ENCODE results near the gene FAM170A.

FAM170A gene, protein sequence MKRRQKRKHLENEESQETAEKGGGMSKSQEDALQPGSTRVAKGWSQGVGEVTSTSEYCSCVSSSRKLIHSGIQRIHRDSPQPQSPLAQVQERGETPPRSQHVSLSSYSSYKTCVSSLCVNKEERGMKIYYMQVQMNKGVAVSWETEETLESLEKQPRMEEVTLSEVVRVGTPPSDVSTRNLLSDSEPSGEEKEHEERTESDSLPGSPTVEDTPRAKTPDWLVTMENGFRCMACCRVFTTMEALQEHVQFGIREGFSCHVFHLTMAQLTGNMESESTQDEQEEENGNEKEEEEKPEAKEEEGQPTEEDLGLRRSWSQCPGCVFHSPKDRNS

DNA sequence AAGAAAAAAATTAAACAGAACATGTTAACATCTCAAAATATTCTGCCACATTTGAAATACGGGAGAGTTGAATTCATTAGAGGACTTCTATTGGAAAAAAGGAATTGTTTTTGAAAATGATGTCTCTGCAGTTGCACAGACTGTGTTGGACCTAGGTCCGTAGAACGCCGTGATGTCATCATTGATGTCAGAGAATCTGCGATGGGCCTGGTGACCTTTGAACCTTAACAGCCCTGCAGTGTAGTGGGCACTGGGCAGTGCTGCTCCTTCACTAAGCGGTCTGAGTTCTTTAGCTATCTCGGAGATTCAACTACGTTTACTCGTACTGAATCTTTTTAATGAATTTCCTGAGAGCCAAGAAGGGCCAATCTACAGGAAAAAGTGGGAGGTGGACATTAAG lies at the start of gene FAM170A:
FAM170A (plus strand) TSS at position 220 of the 400 bp plus-strand sequence. CDS start 211 bp downstream, outside the sequence.
- DNase-seq: no peak

DNA sequence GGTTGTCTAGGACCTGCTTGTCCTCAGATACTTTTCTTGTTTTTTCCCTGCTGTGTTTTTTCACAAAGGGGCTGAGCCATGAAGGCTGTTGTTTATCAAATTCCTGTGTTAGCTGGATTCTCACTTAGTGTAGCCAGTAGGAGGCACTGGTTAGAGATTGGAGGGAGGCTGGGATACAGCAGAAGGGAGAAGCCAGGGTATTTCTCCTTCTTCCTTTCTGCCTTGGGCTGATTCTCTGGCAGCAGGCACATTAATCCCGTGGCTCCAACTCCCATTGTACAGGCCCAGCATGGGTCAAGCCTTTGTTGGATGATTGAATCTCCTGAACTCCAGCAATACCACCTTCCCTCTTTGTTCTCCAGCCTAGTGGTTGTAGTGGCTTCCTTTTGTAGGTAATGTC lies 46.4 kb upstream of the FAM170A start:
- DNase-seq: no peak

DNA sequence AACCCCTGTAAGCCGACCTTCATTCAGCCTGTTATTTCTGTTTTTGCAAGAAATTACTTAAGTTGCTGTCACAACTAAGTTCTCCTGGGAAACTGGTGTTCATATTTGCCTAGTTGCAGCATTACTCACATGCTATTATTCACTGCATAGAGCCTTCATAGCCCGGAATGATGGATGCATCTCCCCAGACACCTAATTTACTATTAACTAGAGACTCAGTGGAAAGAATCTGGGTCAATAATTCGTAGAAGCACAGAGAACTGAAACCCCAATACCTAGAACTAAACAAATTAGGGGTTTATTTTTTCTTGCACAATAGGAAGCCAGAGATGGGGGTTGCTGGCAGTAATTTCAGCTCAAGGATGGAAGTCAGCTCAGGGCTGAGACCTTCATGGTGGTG lies 45.7 kb upstream of the FAM170A start:
- DNase-seq: no peak

DNA sequence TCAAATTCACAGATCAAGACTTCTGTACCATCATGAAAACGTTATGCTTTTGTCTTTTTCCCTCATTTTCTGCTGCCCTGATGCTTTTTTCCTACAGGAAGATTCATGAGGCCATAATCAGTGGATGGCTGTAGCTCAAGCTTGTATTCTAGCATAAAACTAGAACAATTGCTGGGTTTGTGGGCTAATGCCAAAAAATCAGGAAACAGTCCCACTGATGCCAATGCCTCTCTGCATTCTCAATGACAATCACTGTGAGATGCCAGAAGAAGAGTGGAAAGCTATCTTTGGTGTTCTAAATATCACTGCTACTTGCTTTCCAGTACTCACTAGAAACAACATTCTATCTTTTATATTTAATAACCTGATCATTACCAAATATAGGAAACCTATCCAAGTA lies 33.3 kb upstream of the FAM170A start:
- DNase-seq: no peak

DNA sequence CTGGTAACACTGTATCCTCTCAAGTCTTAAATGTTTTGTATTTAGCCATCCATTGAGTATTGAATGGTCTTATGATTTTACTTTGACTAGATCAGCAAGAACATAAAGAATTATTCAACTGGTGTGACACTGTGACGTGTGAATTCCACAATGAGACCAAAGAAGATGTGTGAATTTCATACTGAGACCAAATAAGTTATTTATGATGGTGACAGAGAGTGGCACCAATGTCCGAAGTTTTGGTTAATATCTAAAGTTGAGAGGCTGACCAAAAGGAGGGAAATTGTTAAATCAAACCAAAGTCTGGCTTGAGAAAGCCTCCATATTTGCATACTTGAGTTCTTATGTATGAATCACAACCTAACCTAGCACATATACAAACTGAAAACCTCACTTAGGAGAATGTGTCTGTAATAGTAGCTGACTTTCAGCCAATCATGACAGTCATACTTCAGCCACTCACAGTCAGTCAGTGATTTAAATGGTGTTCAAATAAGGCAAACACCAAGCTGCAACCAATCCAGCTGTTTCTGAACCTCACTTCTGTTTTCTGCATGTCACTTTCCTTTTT lies 31.5 kb upstream of the FAM170A start:
- DNase-seq: no peak

DNA sequence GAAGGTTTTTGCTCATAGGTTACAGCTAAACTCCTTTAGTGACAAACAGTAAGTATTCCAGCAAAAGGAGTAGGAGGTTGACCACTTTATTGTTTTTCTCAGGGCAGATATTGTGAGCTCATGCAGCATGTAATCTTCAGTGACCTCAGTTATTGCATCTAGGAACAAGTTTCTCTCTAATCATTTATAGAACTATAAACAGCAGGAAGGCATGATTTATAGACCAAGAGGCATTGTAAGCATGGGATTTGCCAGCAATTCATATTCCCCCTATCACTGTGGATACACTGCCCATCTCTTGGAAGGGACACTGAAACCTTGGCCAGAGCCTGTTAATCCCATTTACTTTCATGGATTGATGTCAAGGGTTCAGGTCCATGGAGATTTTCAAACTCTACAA lies 15.4 kb upstream of the FAM170A start:
- no peak for DNase-seq

DNA sequence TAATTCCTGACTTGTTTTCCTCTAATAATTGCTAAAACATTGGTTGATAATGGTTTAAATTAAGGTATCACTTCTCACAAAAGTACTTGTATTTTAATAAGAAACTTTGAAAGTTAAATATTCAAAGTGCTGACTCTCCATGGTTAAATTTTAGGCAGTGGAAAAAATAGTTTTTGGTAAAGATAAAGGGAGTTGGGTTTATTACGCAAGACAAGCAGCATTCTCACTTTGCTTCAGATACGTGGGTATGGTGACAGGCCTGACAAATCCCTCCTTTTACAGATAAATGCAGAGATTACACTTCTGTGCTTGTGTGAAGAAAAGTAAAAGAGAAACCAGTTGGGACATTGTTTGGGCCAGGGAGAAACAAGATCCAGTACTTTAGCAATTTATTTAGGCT lies 14.5 kb upstream of the FAM170A start:
- no peak for DNase-seq

DNA sequence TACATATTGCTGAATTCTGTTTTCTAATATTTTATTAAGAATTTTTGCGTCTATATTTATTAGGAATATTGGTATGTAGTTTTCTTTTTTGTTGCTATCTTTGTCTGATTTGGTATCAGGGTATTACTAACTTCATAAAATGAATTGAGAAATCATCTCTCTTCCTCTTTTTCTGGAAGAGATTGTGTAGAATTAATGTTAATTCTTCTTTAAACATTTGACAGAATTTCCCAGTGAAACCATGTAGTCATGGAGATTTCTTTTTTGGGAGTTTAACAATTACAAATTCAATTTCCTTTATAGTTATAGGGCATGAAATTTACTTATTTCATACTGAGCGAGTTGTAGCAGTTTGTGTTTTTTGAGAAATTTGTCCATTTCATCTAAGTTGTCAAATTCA lies 3.3 kb upstream of the FAM170A start:
- no peak for DNase-seq

DNA sequence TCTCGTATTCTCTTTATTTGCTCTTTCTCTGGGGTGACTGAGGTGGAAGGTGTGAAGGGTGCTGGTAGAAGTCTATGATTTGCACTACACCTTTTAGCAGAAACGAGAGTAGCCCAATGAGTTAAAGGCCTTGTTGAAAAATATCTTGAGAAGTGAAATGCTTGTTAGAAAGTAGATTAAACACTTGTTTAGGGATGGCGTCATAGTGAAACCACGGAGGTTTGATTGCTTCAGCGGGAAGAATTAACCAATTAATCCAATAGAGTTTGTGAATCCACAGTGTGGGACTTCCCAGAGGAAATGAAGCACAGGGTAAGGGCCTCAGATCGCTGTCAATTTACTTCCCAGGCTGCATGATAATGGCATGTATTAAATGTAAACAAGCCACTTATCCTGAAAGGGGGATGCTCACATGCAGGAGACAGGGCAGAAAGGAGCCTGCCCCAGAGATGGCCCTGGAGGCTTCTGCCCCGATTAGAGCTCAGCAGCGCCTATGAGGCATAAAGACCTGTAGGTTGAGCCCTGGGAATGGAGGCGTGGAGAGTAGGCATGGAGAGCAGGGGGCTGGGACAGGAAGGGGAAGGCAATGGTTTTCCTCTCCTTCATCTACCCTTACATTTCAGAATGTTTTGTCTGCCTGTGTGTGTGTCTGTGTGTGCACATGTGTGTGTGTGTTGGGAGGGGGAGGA lies 1.5 kb downstream of the FAM170A start:
- DNase-seq: no peak

DNA sequence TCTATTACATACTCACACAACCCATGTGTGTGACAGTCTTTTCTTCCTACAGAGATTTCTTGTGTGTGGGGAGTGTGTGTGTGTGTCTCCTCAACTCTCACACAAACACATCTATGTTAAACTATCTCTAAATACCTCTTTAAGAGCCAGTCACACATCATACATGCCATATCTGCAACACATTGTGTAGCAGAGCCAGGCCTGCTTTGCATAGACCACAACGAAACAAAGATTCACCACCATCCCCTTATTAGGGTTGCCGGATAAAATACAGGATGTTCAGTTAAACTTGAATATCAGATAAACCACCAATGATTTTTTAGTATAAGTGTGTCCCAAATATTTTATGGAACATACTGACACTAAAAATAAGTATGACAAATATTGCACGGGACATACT lies 2.3 kb downstream of the FAM170A start:
- no peak for DNase-seq

DNA sequence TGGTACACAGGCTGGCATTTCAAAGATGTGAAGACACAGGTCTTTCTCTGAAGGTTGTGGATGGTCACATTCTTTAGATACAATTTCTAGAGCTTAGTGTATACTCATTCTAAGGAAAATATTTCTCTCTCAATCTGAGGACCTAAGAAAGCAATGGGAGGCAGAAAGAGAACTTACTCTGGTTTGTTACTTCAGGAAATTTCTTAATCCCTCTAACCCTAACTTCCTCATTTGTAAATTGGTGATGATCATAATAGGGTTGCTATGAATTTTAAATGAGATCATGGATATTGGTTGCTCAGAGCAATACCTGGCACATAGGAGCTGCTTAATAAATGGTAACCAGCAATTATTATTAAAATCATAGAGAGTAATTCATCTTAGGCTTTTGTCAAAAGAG lies 22.1 kb downstream of the FAM170A start:
- DNase-seq: peak; percentile 74 to 87

DNA sequence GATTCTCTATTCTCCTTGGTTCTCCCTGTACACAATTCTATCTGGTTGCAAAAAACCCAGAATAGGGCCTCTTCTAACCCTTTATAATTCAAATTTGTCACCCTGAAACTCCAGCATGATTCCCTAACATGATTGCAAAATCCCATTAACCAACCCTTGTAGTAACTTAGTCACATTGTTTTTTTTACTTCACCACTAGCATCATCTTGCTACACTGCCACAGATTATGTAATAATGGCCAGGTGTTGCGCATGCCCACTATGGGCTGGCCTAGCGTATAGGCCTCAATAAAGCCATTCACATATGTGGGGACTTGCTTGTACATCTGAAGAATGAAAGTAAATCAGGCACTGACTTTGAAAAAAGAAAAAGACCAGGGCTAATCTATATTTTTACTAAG lies 25.7 kb downstream of the FAM170A start:
- DNase-seq: no peak

DNA sequence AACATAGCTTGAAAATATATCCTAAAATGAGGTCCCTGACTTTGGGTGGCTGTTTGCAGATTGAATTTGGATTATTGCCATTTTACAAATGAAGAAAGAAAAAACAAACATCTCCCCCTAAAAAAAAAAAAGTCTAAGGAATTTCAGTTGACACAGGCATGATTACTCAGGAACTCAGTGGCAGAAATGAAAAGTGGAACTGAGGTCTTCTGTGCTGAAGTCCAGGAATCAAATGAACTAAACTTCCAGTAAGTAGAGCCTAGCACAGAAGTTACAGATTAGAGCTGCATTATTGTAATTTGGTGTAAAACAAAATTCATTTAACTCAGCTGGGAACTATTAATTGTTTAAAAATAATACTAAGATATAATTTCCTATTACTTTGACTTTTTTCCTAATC lies 26.7 kb downstream of the FAM170A start:
- no peak for DNase-seq

DNA sequence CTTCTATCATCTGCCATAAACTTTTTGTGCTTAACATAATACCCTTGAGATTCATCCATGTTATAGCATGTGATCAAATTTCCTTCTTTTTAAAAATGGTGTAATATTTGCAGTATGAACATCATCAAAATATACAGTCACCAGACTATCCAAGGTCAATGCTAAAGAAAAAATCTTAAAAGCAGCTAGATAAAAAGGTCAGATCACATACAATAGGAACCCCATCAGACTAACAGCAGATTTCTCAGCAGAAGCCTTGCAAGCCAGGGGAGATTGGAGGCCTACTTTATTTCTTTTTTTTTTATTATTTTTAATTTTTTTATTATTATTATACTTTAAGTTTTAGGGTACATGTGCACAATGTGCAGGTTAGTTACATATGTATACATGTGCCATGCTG lies 37.2 kb downstream of the FAM170A start:
- DNase-seq: no peak

DNA sequence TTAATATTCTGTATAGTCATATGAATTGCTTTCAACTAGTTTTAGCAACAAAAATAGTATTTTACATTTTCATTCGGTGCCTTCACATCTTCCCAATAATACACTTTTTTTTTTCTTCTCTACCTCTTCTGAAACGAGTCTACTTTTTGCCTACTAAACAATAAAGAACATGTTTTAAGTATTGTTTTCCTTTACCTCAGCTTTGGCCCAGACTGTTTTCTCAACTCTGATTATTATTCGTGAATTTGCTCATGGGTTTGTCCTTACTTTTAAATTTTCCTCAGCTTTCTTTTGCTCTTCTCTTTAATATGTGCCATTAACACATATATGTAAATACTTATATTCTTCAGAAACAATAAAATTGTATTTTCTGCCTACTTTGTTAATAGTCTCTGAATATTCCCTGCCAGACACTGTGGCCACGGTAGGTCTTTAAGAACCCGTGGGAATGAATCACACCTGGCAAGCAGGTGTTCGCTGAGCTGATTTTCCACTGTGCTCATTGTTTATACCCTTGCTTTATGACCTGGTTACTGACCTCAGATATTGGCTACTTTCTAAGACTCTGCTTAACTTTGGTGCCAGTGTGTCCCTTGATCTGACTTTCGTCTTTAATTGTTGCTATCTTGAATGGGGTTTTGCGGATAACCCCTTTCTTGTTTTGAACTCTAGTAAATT lies 49.1 kb downstream of the FAM170A start:
- no peak for DNase-seq

DNA sequence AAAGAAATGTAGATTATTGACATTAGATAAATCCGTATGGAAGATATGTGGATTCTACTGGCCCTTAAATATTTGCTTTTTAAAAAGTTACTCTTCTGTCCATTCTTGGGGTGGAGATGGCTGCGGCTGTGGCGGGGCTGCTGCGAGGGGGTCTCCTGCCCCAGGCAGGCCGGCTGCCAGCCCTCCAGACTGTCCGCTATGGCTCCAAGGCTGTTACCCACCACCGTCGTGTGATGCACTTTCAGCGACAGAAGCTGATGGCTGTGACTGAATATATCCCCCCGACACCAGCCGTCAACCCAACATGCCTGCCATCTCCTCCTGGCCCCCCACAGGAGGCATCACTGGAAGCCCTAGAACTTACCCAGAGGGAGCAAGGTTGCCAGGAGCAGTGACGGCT lies 50.7 kb downstream of the FAM170A start:
- no peak for DNase-seq

DNA sequence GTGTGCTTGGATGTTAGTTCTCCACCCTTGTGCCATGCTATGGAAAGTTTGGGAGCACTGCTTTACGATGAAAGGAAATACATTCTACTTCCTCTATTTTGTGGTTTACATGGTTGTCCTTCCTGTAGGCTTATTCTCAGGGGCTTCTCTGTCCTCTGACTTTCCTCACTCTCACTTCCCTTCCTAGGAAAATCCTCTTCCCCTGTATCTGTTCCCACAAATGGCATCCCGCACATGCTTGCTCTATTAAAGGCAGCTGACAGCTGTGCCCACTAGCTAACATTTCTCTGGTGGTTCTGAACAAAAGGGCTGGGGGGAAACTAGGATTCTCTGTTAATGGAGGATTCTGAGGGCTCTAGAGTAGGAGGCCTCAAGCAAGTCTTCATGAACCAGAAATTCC lies 52.4 kb downstream of the FAM170A start:
- DNase-seq: peak; percentile 35 to 48

DNA sequence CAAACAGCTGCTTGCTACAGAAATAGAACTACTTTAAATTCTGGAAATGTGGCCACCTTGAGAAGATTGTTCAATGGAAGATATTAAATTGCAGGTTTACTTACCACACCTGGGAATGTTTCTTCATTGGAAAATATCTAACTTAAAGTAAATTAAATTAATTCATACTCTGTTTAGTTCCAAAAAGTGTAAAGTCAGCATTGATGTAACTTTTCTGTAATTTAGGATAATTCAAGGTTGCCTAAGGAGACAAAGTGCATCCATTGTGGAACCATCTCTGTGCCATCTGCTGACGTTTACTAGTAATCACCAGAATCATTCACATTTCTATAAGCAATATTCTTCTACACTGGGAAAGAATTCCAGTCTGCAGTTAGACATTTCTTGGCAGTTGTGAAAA lies 53.0 kb downstream of the FAM170A start:
- DNase-seq: no peak
